Stimulated activated CD8-positive, alpha-beta memory T cell treated with anti-CD3 and anti-CD28 coated beads, Interleukin-15, amount 100 ng/mL, for 48 hours (primary cell): ENCODE measurements around the gene STOML3.
A peak's percentile ranks its signal among the peaks of the same experiment; 100 is the strongest.
"Not testable (repeated sequence)": the region's sequence is repeated elsewhere in the genome, so short reads cannot be mapped to it uniquely, and the experiment has no call there.

Experiments used
- DNase-seq, 2 donors: peaks; one replicate each; pipeline ENCODE4 v3.0.0-alpha.2; 2020; ENCODE audit warnings: low read depth in 2 of 2

STOML3 gene, protein sequence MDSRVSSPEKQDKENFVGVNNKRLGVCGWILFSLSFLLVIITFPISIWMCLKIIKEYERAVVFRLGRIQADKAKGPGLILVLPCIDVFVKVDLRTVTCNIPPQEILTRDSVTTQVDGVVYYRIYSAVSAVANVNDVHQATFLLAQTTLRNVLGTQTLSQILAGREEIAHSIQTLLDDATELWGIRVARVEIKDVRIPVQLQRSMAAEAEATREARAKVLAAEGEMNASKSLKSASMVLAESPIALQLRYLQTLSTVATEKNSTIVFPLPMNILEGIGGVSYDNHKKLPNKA

DNA sequence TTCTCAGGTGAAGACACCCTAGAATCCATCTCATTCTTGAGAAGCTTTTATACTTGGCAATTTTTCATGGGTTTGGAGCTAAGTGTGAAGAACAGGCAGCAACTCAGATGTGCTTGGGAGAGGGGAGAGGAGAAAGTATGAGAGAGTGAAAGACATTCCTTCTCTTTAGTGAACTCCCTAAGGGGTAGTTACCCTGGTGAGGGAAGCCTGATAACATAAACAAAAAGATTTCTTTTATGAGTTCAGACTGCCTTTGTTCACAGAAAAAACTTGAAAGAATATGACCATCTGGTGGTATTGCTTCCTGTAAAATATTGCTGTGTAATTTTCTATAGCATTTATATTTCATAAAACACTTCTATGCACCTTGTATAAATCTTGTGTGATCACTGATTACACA lies at the start of gene STOML3:
STOML3 (minus strand) TSS at position 139 of the 400 bp plus-strand sequence; CDS start at position 29, 110 bp downstream.
- no peak for DNase-seq

GRCh38 chr13:39040206-39040605 lies 49.6 kb upstream of the STOML3 start:
- no peak for DNase-seq

DNA sequence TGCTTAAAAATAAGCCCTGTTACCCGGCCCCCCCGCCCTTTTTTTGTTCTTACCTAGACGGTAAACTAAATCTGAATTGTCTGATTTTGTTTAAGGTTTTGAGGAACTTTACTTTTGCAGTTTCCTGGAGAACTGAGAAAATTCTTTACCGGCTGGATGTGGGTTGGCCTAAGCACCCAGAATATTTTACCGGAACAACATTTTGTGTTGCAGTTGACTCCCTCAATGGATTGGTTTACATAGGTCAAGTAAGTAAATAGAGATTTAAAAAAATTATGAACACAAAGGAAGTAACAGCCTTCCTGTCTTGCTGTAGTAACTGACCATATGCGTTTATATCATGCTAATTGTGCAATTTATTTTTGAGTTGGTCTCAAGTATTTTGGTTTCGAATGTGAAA lies 48.4 kb upstream of the STOML3 start:
- DNase-seq, result no peak

GRCh38 chr13:39038569-39039030 lies 48.0 kb upstream of the STOML3 start:
- peak; percentile 24 to 58 for DNase-seq

- peak; percentile 71 to 74 for DNase-seq
Observed at GRCh38 chr13:39037880-39038568, 47.4 kb upstream of the STOML3 start, which contains the start of the genes NHLRC3 and PROSER1. Gene NHLRC3 (plus strand): TSS chr13:39038456. CDS start chr13:39038640, 184 bp downstream. Gene PROSER1 (minus strand): TSS chr13:39038089. CDS start chr13:39037242, 847 bp downstream.

- no peak for DNase-seq
Observed at GRCh38 chr13:39037410-39037879, 46.8 kb upstream of the STOML3 start.

- no peak for DNase-seq
Observed at GRCh38 chr13:39036212-39036611, 45.6 kb upstream of the STOML3 start.

DNA sequence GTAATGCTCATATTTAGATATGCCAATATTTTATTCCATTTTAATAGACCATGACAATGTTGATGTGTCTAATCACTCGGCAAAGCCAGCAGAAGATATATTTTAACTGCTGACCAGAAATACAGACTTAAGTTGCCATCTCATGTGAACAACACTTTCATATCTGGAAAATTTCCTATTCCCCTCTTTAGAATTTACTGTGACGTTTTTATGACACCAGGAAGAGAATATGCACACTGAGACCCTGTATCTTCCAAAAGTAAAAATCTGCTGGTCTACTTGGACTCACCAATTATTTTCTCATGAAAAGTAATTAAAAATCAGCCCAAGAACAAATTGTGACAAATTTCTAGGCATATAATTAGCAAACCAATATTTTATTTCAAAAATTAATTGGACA lies 45.2 kb upstream of the STOML3 start:
- DNase-seq, result no peak

DNA sequence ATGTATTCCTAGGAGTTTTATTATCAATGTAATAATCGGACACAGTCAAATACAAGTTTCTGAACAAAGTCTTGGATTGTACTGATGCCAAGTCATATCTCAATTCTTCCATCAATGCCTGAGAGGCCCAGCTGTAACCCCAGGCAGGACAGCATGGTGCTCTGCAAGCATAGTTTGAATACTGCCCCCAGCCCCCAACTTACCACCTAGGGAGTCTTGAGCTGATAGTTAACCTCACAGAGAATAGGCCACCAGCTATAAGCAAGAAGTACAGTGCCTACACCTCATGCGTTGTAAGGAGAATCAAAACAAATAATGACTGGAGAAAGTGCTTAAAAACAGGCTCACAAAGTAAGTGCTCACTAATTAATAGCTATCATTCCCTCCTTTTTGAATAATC lies 44.6 kb upstream of the STOML3 start:
- DNase-seq, result no peak

- DNase-seq, result no peak
Observed at GRCh38 chr13:39034085-39034484, 43.5 kb upstream of the STOML3 start.

GRCh38 chr13:39032150-39032549 lies 41.5 kb upstream of the STOML3 start:
- no peak for DNase-seq

DNA sequence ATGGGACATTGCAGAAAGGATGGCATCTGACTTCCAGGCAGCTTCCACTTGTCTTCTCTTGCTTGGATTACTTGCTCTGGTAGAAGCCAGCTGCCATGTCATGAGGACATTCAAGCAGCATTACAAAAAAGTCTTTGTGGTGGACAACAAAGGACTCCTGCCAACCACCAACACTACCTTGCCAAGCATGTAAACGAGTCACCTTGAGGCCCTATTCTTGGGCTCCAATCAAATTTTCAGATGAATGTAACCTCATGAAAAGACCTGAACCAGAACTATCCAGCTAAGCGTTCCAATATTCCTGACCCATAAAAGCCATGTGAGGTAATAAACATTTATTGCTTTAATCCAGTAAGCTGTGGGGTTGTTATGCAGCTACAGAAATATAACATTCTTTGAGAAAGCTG lies 34.8 kb upstream of the STOML3 start:
- DNase-seq, result no peak

- DNase-seq, result no peak
Observed at GRCh38 chr13:39023761-39024160, 33.1 kb upstream of the STOML3 start.

DNA sequence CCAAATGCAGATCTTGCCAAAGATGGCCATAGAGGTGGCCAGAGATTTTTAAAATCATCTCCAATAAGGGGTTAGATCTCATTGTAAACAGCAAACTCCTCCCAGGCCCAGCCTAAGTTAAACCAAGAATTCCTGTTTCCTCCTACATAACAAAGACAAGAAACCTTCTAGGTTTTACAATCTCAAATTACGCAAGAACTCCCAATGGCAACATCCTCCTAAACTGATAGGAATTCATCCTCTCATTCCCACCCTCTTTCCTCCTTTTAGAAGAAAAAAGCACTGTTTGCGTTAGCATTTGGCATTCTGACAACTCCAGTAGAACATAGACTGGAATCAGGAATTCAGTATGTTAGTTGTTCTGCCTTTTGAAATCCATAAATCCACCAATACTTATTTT lies 32.7 kb upstream of the STOML3 start:
- no peak for DNase-seq

DNA sequence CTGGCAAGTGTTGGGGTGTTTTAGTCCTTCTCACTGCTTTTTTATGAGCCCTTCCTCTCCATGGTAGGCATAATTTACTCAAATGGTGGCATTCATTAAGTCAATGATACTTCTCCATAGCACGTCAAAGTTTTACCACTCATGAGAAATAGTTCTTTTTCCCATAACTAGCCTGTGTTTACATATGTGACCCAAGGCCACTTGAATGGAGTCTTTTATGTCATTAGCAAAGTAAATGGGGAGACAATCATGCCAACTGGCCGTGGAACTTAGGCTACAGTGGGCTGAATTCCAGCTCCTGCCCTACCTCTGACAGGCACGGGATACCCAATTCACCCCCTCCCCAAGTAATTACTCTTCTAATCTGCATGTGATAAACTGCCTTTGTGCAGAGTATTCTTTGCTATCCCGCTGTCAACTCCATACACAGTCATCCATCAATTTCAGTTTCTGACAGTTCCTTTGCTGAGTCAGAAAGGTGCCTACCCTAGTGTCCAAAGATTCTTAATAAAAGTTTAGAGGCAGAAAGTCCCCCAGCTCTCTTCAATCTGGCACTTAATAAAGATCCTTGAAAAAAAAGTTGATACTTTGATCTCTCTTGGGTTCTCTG lies 30.3 kb upstream of the STOML3 start:
- DNase-seq, result no peak

- DNase-seq, result no peak
Observed at GRCh38 chr13:39016787-39017186, 26.2 kb upstream of the STOML3 start.

DNA sequence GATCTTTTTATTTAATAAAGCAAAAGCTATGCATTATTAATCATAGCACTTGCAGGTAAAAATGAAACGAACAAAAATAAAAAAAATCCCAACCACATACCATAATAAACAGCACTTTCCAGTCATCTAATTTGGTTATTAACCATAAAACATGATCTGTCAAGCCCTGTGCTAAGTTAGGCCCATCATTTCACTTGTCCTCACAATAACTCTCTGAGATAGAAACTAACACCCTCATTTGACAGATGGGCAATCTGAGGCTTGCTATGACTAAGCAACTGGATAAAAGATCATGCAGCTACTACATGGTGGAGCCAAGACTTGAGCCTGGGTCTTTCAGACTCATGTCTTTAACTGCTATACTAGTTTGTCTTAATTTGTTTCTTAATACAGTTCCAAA lies 25.5 kb upstream of the STOML3 start:
- DNase-seq, result no peak

- DNase-seq, result no peak
Observed at GRCh38 chr13:39013462-39013861, 22.8 kb upstream of the STOML3 start.

DNA sequence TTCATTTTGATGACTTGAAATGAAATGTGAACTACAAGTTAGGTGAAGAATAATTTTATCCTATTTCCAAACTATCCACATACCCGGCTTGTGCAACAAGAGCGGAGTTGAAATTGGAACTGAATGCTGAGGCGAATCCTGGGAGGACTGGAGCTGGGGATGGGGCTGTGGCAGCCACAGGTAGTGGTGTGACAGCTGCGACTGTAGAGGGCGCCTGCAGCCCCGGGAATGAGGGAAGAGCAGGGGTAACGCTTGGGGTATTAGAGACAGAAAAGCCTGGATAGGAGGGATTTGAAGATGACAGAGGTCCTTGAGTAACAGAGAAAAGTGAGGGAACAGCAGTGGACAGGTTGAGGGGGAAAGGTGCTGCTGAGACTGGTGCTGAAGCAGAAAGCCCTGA lies 22.0 kb upstream of the STOML3 start:
- no peak for DNase-seq

DNA sequence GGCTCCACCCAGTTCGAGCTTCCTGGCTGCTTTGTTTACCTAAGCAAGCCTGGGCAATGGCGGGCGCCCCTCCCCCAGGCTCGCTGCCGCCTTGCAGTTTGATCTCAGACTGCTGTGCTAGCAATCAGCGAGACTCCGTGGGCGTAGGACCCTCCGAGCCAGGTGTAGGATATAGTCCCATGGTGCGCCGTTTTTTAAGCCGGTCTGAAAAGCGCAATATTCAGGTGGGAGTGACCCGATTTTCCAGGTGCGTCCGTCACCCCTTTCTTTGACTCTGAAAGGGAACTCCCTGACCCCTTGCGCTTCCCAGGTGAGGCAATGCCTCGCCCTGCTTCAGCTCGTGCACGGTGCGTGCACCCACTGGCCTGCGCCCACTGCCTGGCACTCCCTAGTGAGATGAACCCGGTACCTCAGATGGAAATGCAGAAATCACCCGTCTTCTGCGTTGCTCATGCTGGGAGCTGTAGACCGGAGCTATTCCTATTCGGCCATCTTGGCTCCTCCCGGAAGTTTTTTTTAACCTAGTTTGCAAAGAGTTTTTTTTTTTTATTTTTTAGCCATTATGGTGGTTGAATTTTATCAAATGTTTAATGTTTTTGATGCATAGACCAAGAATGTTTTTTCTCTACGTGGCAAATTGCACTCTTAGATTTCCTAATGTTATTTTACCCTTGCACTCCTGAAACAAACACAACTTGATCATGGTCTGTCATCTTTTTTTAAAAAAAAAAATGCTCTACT lies 15.9 kb upstream of the STOML3 start:
- DNase-seq, result not testable (repeated sequence)

- DNase-seq, result no peak
Observed at GRCh38 chr13:38998739-38999138, 8.1 kb upstream of the STOML3 start.

DNA sequence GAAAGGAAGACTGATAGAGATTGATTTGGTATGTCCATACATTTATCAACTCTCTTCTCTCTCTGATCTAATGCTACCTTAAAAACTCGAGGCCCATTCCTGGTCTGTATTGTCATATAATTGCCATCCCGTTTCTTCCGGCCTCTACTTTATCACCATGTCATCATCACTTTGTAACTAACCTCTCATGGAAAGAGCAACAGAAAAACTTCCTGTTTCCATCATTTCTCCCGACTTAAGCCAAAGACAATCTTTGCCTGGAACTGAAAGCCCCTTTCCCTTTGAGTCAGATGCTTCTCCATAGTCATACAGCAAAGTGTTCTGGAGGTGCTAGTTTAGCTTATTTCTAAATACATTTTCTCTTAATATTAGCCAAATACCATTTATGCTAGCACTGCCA lies 2.8 kb upstream of the STOML3 start:
- DNase-seq, result no peak
